ENCODE results near the gene VDAC1. TPM values are rescaled to one million over a fixed set of nuclear protein-coding genes. Genes with fewer than 3 reads are reported as not detected.

The VDAC1 gene
- polyA plus RNA-seq, 1 donor: 200 TPM

DNA sequence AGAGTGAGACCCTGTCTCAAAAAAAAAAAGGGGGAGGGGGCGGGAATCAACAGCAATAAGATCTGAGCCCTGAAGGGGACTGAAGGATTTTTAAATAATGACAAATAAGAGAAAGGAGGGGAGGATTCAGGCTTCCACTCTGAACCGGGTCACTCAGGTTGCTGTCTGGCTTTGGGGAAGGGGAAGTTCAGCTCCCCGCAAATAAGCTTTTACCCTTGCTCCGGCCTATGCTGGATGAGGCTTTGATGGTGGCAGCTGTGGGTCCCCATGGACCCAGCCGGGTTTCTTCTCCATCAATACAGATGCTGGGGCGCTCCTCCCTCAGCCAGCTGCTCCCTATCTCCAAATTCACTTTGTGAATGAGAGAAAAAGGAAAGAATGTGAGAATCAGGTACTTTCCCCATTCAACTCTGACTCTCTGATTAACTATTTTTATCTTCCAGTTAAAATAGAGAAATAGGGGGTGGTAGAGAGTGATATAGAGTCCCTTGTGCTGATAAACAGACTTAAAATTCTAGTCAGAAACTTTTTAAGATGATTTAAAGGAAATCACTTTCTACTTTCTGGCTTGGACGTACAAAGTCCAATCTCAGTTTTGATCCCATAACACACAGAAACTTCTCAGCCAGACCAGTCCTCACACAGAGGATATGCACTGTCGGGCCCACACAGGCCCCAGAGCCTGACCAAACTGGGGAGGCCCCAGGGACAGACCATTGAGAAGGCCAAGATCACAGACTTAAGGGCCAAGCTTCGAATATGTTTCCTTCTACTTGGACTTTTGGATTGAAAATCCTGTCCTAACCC lies 76.0 kb downstream of the VDAC1 start:
- no peak for DNase-seq

DNA sequence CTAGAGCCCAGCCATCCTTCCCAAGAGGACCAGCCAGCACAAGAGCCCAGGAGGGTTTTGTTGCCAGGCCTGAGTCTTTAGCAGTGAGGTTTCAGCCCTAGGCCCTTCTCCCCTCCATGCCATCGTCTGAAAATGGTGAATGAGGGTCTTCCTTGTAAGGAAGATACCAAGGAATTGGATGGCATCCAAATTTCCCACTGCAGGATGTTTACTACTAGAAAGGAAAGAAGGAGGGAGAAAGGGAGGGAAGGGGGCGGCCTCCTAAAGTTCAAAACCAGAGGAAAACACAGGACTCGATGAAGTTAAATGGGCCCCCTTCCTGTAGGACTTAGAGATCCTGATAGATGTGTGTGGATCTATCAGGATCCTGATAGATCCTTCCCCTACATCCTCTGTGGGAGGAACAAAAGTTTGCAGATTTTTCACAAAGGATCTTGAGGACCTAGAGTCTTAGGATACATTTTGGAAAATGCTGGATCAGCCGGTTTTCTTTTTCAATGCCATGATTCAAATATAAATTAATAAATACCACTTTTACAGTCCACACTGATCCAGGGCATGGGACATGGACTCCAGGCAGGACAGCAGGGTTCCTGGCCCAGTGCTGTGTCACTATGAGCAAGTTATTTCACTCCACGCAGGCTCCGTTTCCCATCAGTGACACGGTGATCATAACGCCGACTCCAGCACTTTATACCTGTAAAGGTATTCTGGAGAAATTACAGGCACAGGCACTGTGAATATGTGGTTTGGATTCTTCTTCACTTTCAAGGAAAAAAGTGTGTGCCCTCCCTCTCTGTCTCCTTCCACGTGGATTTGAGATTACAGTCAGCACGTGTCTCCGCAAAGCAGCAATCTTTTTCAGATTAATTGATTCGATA lies 77.2 kb downstream of the VDAC1 start:
- DNase-seq: peak; percentile 50

DNA sequence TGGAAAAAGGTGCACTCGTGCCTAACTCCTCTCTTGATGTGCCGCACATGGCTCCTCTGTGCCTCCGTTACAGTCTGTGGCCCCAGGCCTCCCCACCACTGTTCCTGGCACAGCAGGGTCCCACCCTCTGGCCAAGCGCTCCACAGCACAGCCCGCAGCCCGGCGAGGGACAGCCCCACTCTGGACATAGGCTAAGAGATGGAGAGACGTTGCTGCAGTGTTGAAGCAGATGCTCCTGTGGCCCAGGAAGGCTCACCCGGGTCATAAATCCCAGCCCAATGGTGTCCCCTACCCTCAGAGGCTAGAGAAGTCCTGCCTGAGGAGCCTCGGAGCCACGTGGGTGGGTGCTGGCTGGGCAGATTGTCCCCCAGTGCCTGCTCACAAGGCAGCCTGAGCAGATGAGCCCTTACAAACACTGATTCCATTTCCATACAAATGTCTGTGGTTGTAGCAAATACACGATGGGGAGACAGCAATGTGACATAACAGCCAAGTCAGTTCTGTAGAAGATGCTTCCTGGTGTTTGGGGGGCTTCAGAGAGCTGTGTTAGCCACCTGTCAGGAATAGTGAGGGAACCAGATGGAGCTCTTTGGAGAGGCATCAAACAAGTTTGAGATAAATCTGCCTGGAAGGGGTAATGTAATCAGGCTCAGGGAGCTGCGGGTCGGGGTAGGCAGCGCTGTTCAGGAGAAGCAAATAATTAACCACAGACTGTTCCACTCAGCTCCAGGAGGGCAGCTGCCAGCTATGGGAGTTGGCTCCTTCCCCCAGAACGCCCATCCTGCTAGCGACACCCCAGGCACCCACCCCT lies 78.1 kb downstream of the VDAC1 start:
- peak; percentile 53 for DNase-seq

DNA sequence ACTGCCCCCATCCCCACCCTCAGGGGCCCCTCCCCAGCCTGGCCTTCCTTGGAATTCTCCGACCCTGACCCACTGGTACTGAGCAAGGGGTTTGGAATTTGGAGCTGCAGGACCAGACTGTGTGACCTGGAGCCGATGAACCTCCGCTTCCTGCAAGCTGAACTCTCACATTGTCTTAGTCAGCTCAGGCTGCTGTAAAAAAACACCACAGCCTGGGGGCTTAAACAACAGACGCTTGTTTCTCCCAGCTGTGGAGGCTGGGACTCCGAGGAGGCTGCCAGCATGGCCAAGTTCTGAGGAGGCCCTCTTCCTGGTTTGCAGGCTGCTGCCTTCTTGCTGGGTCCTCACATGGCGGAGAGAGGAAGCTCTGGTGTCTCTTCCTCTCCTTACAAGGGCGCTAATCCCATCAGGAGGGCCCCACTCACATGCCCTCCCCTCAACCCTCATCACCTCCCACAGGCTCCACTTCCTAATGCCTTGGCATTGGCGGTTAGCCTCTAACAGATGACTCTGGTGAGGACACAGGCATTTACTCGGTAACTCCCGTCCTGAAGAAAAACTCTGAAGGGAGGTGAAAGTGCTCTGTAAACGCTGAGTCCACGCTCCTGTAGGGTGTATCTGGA lies 78.8 kb downstream of the VDAC1 start:
- DNase-seq: no peak

DNA sequence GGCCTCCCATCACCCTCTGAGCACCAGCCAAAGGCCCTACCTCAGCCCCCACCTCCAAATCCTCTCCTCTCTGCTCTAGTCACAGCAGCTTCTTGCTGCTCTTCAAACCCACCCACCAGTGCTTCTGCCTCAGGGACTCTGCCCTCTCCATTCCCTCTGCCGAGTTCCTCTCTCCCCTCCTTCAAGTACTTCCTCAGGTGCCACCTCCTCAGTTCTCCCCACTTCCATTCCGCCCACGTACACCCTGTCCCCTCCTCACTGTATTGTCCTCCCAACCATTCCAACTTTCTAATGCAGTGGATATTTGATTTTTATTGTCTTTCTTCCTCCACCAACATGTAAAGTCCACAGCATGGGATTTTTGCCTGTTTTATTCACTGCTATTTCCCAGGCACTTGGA lies 79.5 kb downstream of the VDAC1 start:
- no peak for DNase-seq

DNA sequence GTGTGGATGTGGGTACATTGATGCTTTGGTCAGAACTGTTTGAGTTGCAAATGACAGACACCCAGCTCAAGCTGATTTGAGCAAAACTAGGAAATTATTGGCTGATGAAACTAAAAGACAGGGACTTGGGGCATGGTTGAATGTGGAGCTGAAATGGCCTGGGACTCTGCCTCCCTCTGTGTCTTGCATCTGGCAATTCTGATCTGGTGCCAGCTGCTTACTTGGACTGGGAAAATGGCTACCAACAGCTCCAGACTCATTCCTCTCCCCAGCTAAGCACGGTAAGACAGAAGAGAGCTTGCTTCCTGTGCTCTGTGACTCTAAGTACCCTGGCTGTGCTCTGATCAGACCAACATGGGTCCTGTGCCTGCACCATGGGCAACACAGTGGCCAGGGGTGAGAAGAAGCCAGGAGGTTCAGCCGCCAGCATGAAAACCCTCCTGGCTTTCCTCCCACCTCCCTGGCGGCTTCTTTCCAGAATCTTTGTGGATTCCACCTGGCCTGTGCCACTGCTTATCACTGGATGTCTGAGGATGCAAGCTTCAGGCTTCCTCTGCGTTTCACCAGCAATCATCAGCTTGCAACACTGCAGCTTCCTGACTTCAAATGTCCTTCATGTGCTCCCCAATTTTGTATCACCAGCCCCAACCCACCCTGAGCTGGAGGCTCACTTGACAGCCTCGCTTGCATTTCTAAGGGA lies 80.4 kb downstream of the VDAC1 start:
- DNase-seq: no peak

DNA sequence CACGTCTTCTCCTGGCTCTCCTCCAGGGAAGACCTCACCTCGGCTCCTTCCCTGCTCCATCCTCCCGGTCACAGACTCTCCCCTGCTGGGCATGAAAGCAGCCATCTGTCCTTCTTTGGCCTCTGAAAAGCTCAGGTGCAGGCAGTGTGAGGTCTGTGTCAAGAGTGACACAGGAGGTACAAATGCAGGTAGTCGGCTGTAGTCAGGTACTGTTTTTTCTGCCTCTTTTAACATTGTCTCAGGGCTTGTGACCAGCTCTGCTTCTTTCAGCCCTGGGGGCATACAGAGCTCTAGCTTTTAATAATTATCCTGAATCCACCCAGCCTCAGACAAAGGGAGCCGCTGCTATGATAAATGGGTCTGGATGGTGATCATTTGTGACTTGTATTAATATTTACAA lies 82.8 kb downstream of the VDAC1 start:
- no peak for DNase-seq

Other genes starting within 250 kb of the VDAC1 start
- 131 TPM for gene C5orf15, start 36.4 kb downstream of the VDAC1 start, polyA plus RNA-seq (ENCODE audit: insufficient read length)
- 13.0 TPM for gene TCF7, start 109.7 kb upstream of the VDAC1 start, polyA plus RNA-seq (ENCODE audit: insufficient read length)
- gene SKP1, start 172.0 kb upstream of the VDAC1 start, polyA plus RNA-seq (ENCODE audit: insufficient read length): 766 TPM
- gene PPP2CA, start 221.1 kb upstream of the VDAC1 start, polyA plus RNA-seq (ENCODE audit: insufficient read length): 210 TPM